Mammary epithelial cell (primary cell): ENCODE measurements around the gene CCDC69.

ENCODE experiments used
- EZH2 ChIP-seq: IDR thresholded peaks from 2 replicates; pipeline ENCODE4 v1.6.1; 2012; ENCODE audit warnings: low read length, inconsistent platforms, borderline replicate concordance
- TF ChIP-seq, protein P1 (sequence below), 2 donors: IDR thresholded peaks in 1 of 2; conservative IDR thresholded peaks in 1 of 2; 2 replicates each; pipeline ENCODE4 v1.5.1; 2011 to 2012; ENCODE audit warnings: inconsistent platforms in 2 of 2, low read length in 2 of 2, mild to moderate bottlenecking in 2 of 2, control low read depth in 1 of 2, low read depth in 1 of 2; ENCODE audit not compliant: insufficient read depth in 1 of 2; ENCODE audit errors: extremely low read depth in 1 of 2

DNA sequence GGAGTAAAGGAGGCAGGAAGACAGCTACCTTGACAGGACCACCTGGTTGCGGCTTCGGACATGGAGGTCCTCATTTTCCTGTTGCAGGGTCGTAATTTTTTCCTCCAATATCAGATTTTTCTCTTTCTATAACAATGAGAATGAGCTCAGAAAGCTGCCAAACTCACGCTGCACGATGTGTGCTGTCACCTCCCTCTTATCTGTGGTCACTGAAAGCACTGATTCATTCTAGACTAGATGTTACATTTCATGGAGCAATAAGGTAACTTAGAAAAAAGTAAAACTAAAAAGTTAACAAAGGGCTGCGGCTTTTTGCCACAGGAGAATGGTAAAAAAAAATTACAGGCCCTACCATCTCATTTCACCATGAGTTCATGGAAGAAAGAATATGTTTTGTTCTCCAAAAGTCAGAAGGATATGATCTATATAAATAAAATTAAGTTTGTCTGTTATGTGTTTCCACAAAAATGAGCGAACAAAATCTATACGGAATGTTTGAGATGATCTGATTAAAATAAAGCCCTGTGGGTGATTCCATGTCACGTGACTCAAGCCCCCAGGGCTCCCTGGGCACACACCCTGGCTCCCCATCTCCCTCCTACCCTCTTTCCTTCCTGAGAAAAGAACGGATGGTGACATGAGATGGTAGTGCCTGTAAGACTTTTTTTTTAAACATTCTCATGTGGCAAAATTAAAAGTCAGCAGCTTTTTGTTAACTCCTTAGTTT, 39.4 kb downstream of the CCDC69 start:
- TF ChIP-seq, protein P1, sequence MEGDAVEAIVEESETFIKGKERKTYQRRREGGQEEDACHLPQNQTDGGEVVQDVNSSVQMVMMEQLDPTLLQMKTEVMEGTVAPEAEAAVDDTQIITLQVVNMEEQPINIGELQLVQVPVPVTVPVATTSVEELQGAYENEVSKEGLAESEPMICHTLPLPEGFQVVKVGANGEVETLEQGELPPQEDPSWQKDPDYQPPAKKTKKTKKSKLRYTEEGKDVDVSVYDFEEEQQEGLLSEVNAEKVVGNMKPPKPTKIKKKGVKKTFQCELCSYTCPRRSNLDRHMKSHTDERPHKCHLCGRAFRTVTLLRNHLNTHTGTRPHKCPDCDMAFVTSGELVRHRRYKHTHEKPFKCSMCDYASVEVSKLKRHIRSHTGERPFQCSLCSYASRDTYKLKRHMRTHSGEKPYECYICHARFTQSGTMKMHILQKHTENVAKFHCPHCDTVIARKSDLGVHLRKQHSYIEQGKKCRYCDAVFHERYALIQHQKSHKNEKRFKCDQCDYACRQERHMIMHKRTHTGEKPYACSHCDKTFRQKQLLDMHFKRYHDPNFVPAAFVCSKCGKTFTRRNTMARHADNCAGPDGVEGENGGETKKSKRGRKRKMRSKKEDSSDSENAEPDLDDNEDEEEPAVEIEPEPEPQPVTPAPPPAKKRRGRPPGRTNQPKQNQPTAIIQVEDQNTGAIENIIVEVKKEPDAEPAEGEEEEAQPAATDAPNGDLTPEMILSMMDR (conservative IDR thresholded peaks at IDR 0.05 in 1 of 2, IDR thresholded peaks at IDR 0.05 in 1 of 2; ENCODE audit: extremely low read depth in 1 of 2, insufficient read depth in 1 of 2, low read depth in 1 of 2, low read length in 2 of 2) = no peak
- TF ChIP-seq EZH2 = no peak
